K562 (cell line): Measurements from ENCODE around the gene POP5. TPM values are rescaled to one million over a fixed set of nuclear protein-coding genes. Genes with fewer than 3 reads are reported as not detected.

ENCODE experiments used
- GABPA ChIP-seq: fragments of 200-800 bp; sonication (Bioruptor generic); conservative IDR thresholded peaks from 2 replicates; pipeline ENCODE4 v1.6.1; 2016; ENCODE audit warnings: low read depth, missing genetic modification characterization, missing compliant biosample characterization
- KDM4B ChIP-seq, 2 experiments: fragments of 450-650 bp in 1 of 2; sonication (generic) in 1 of 2; IDR thresholded peaks; 2 replicates each; pipeline ENCODE4 v1.6.1; 2016 to 2017; ENCODE audit warnings: borderline replicate concordance in 2 of 2, antibody characterized with exemption in 1 of 2, low read depth in 1 of 2, mild to moderate bottlenecking in 1 of 2
- NR2C2 ChIP-seq, 2 experiments: fragments of 200-800 bp in 1 of 2; sonication (Bioruptor generic) in 1 of 2; sonication (generic) in 1 of 2; formaldehyde crosslinking in 1 of 2; IDR thresholded peaks; 2 replicates each; pipeline versions ENCODE4 v1.6.1 to v1.8.0; 2016 to 2022; ENCODE audit warnings: mild to moderate bottlenecking in 1 of 2, missing compliant biosample characterization in 1 of 2, missing genetic modification characterization in 1 of 2, missing genetic modification reagents in 1 of 2
- POLR2AphosphoS5 ChIP-seq: IDR thresholded peaks from 2 replicates; pipeline ENCODE4 v1.6.1; 2011; ENCODE audit warnings: mild to moderate bottlenecking, low read depth, low read length, moderate library complexity; ENCODE audit not compliant: control insufficient read depth, insufficient read depth
- POLR2B ChIP-seq: fragments of 450-650 bp; IDR thresholded peaks from 2 replicates; pipeline ENCODE4 v1.6.1; 2018; ENCODE audit warnings: low read depth; ENCODE audit not compliant: partially characterized antibody
- polyA plus RNA-seq, 8 experiments: library from polyadenylated mRNA; depleted of rRNA in 4 of 8; stranded (reverse) in 5 of 8; unstranded in 3 of 8; fragments of >200 nt; fragmentation: Nextera tagmentation in 2 of 8; fragmentation: Illumina TruSeq in 1 of 8; extraction: Ambion mirVana in 2 of 8; extraction: Trizol in 1 of 8; gene quantifications; 2 replicates each; pipeline versions ENCODE4 v1.2.1 to v1.2.3, GENCODE V29; 2011 to 2014; ENCODE audit warnings: inconsistent platforms in 1 of 8, missing spikeins in 1 of 8
- total RNA-seq, 7 experiments: library from RNA; depleted of rRNA in 6 of 7; stranded (reverse); fragments of >200 nt in 6 of 7; fragmentation: Illumina TruSeq in 2 of 7; extraction: Trizol in 2 of 7; gene quantifications; 2 replicates each; pipeline versions ENCODE4 v1.2.1 to v1.2.3, GENCODE V29; 2011 to 2021; ENCODE audit warnings: low replicate concordance in 1 of 7
- TF ChIP-seq, protein P1 (sequence below): fragments of 250-450 bp; sonication (Bioruptor Pico); IDR thresholded peaks from 2 replicates; pipeline ENCODE4 v1.4.0; 2020; ENCODE audit warnings: mild to moderate bottlenecking, moderate library complexity, borderline replicate concordance
- TF ChIP-seq, protein P2 (sequence below): sonication (generic); formaldehyde crosslinking; IDR thresholded peaks from 2 replicates; pipeline ENCODE4 v1.8.1; 2023; ENCODE audit warnings: mild to moderate bottlenecking, missing genetic modification reagents
- TF ChIP-seq, protein P3 (sequence below): fragments of 250-450 bp; sonication (Bioruptor Pico); IDR thresholded peaks from 2 replicates; pipeline ENCODE4 v1.8.0; 2022; ENCODE audit warnings: inconsistent platforms
- TF ChIP-seq, protein P4 (sequence below): sonication (generic); formaldehyde crosslinking; IDR thresholded peaks from 2 replicates; pipeline ENCODE4 v1.9.0; 2022; ENCODE audit warnings: mild to moderate bottlenecking, missing genetic modification reagents
- TF ChIP-seq, protein P5 (sequence below): fragments of 250-450 bp; sonication (Bioruptor Pico); IDR thresholded peaks from 2 replicates; pipeline ENCODE4 v1.5.0; 2021; ENCODE audit warnings: mild to moderate bottlenecking, borderline replicate concordance
- TF ChIP-seq, protein P6 (sequence below), 2 experiments: fragments of 450-650 bp in 1 of 2; sonication (generic) in 1 of 2; formaldehyde crosslinking; conservative IDR thresholded peaks; 2 replicates each; pipeline versions ENCODE4 v1.4.0 to v1.8.1; 2020 to 2022; ENCODE audit warnings: mild to moderate bottlenecking in 1 of 2, missing genetic modification reagents in 1 of 2
- TF ChIP-seq, protein P7 (sequence below): fragments of 450-650 bp; conservative IDR thresholded peaks from 2 replicates; pipeline ENCODE4 v1.6.1; 2016; ENCODE audit warnings: missing genetic modification characterization, low read depth, mild to moderate bottlenecking, missing compliant biosample characterization, moderate library complexity

POP5 gene
- total and polyA plus RNA-seq, 9 of the 15 experiments (the other 6 are each of a cell fraction or from before 2014, with no cell fraction given): 57.5 to 253 (median 73.8) TPM

DNA sequence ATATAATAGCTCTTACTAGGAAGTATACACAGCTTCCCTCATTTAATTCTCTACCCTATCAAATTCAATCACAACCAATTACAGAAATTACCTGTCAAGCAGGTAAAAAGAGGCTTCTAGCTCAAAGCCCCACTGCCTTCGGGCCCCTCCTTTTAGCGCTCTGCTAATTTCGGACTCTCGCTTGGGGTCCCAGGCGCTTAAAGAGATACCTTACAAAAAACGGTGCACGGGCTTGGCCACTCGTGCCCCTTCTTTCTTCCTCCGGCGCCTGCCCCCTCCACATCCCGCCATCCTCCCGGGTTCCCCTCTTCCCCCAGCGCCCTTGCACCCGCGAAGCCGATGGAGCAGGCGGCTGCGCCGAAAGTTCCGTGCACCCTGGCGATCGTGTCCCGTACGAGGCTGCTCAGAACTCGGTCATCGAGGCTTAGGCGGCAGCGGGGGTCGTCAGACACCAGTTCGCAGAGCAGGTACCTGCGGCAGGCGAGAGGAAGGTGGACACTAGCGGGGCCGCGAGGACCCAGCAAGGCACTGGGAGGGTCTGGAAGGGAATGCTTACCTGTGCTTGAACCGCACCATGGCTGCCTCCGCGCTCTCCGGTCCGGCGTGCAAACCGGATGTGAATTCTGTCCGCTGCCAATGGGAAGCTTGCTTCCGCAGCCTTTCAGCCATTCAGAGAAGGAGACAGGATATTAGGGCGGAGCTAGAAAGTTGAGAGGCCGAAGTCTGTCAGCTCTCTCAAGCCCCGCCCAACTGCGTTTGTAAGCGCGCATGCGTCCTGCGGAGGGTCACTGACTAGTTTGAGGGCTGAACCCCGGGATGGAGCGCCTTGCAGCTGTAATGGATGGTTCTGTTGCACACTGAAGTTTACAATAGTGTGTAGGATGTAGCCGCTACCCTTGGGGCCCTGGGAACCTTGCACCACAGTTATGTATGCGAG is at the start of gene POP5 (continued):
- TF ChIP-seq, protein P1, sequence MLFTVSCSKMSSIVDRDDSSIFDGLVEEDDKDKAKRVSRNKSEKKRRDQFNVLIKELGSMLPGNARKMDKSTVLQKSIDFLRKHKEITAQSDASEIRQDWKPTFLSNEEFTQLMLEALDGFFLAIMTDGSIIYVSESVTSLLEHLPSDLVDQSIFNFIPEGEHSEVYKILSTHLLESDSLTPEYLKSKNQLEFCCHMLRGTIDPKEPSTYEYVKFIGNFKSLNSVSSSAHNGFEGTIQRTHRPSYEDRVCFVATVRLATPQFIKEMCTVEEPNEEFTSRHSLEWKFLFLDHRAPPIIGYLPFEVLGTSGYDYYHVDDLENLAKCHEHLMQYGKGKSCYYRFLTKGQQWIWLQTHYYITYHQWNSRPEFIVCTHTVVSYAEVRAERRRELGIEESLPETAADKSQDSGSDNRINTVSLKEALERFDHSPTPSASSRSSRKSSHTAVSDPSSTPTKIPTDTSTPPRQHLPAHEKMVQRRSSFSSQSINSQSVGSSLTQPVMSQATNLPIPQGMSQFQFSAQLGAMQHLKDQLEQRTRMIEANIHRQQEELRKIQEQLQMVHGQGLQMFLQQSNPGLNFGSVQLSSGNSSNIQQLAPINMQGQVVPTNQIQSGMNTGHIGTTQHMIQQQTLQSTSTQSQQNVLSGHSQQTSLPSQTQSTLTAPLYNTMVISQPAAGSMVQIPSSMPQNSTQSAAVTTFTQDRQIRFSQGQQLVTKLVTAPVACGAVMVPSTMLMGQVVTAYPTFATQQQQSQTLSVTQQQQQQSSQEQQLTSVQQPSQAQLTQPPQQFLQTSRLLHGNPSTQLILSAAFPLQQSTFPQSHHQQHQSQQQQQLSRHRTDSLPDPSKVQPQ: no peak
- TF ChIP-seq, protein P2, sequence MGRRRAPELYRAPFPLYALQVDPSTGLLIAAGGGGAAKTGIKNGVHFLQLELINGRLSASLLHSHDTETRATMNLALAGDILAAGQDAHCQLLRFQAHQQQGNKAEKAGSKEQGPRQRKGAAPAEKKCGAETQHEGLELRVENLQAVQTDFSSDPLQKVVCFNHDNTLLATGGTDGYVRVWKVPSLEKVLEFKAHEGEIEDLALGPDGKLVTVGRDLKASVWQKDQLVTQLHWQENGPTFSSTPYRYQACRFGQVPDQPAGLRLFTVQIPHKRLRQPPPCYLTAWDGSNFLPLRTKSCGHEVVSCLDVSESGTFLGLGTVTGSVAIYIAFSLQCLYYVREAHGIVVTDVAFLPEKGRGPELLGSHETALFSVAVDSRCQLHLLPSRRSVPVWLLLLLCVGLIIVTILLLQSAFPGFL (CRISPR knock-in tag): no peak
- TF ChIP-seq POLR2B (peak; percentile 79), POLR2AphosphoS5 (0 out of 2 replicates have a peak, but pooled peaks have one; percentile 72), GABPA (tag) (peak; percentile 92), KDM4B (IDR thresholded peaks at IDR 0.05; ENCODE audit: borderline replicate concordance in 2 of 2, low read depth in 1 of 2) (0 out of 4 replicates have a peak, but pooled peaks of 1 of the 2 experiments have one; percentile 33), NR2C2 (CRISPR knock-in tag; IDR thresholded peaks at IDR 0.05) (peak; percentile 85), NR2C2 (tag; IDR thresholded peaks at IDR 0.05) (peak; percentile 98)
- TF ChIP-seq, protein P3, sequence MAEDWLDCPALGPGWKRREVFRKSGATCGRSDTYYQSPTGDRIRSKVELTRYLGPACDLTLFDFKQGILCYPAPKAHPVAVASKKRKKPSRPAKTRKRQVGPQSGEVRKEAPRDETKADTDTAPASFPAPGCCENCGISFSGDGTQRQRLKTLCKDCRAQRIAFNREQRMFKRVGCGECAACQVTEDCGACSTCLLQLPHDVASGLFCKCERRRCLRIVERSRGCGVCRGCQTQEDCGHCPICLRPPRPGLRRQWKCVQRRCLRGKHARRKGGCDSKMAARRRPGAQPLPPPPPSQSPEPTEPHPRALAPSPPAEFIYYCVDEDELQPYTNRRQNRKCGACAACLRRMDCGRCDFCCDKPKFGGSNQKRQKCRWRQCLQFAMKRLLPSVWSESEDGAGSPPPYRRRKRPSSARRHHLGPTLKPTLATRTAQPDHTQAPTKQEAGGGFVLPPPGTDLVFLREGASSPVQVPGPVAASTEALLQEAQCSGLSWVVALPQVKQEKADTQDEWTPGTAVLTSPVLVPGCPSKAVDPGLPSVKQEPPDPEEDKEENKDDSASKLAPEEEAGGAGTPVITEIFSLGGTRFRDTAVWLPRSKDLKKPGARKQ: no peak
- TF ChIP-seq, protein P4, sequence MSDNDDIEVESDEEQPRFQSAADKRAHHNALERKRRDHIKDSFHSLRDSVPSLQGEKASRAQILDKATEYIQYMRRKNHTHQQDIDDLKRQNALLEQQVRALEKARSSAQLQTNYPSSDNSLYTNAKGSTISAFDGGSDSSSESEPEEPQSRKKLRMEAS: peak; percentile 72
- TF ChIP-seq, protein P5, sequence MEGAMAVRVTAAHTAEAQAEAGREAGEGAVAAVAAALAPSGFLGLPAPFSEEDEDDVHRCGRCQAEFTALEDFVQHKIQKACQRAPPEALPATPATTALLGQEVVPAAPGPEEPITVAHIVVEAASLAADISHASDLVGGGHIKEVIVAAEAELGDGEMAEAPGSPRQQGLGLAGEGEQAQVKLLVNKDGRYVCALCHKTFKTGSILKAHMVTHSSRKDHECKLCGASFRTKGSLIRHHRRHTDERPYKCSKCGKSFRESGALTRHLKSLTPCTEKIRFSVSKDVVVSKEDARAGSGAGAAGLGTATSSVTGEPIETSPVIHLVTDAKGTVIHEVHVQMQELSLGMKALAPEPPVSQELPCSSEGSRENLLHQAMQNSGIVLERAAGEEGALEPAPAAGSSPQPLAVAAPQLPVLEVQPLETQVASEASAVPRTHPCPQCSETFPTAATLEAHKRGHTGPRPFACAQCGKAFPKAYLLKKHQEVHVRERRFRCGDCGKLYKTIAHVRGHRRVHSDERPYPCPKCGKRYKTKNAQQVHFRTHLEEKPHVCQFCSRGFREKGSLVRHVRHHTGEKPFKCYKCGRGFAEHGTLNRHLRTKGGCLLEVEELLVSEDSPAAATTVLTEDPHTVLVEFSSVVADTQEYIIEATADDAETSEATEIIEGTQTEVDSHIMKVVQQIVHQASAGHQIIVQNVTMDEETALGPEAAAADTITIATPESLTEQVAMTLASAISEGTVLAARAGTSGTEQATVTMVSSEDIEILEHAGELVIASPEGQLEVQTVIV: 0 out of 2 replicates have a peak, but pooled peaks have one; percentile 17
- TF ChIP-seq, protein P6, sequence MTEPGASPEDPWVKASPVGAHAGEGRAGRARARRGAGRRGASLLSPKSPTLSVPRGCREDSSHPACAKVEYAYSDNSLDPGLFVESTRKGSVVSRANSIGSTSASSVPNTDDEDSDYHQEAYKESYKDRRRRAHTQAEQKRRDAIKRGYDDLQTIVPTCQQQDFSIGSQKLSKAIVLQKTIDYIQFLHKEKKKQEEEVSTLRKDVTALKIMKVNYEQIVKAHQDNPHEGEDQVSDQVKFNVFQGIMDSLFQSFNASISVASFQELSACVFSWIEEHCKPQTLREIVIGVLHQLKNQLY (CRISPR knock-in tag; conservative IDR thresholded peaks at IDR 0.05): no peak
- TF ChIP-seq, protein P7, sequence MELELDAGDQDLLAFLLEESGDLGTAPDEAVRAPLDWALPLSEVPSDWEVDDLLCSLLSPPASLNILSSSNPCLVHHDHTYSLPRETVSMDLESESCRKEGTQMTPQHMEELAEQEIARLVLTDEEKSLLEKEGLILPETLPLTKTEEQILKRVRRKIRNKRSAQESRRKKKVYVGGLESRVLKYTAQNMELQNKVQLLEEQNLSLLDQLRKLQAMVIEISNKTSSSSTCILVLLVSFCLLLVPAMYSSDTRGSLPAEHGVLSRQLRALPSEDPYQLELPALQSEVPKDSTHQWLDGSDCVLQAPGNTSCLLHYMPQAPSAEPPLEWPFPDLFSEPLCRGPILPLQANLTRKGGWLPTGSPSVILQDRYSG (tag): no peak
